NCI-H1417 treated with DMSO at 0.1 percent for 48 hours (cell line): Measurements from ENCODE around the gene PLCD4.
A peak's percentile ranks its signal among the peaks of the same experiment; 100 is the strongest.

Source experiments
- DNase-seq: peaks from one replicate; lab custom pipeline; 2025; lab: John Stamatoyannopoulos, UW

PLCD4 gene

DNA sequence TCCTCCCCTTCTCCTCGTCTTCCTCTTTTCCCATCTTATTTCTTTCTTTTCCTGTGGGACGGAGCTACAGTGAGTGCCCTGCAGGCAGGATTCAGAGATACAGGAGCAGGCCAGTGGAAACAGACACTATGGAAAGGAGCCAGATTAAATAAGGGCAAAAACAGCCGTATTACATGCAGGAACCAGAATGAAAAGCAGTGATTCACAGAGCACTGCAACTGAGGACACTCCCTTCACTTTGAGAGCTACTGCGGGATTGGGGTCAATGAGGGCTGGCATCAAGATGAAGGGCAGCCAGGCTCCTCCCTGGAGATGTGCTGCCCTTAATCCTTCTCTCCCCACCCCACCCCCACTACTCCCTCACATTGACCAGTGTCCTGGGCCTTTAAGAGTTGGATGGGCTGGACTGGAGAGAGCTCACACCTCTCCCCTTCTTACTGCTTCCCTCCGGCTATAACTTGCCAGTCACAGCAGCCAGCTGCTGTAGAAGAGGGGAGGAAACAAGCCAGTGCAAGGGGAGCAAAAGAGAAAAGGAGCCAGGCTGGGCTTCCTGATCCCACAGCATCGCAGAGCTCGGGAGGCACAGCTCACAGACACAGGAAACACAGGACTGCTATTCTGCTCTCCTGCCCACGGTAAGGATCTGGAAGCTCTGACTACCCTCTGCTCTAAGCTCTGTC is at the start of gene PLCD4:
Gene PLCD4 (plus strand): TSS at position 464 of the 680 bp plus-strand sequence. CDS start 7,841 bp downstream, outside the sequence.
- no peak for DNase-seq

DNA sequence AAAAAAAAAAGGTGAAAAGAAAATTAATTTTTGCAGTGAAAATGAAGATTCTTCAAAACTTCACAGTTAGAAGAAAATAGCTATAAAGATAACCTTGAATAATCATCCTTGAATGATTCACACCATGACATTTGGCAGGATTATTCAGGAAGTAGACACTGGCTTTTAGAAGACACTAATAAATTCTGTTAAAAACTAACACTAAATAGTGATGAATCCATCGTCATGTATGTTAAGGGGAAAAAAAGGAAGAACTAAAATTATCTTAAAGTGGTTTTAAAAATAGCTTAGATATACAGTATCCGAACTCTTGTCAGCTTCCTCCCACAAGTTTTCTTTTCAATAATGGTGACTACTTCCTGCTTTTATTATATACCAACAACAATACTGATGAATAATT is 49.8 kb upstream of the PLCD4 start:
- DNase-seq: no peak

DNA sequence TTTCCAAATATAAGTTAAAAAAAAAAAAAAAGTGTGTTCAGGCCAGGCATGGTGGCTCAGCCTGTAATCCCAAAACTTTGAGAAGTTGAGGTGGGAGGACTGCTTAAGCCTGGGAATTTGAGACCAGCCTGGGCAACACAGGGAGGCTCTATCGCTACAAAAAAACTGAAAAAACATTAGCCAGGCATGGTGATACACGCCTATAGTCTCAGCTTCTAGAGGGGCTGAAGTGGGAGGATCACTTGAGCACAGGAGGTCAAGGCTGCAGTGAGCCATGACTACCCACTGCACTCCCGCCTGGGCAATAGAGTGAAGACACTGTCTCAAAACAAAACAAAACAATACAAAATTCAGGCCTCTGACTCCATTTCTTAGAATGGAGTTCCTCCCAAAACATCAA is 48.7 kb upstream of the PLCD4 start:
- DNase-seq: no peak

DNA sequence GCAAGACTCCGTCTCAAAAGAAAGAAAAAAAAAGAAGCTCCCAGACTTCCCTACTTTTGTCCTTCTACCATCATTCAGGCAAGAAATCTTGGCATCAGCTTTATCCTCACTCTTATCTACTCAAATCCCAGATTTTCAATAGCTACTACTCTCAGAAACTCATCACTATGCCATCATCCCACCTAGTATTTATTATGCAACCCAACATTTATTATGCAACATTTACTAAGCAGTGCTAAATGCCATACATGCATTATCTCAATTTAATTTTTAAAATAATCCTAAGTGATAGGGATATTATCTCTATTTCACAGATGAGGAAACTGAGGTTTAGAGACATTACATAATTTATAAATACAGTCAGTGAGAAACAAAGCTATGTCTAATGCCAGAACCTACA is 43.6 kb upstream of the PLCD4 start:
- DNase-seq: no peak

DNA sequence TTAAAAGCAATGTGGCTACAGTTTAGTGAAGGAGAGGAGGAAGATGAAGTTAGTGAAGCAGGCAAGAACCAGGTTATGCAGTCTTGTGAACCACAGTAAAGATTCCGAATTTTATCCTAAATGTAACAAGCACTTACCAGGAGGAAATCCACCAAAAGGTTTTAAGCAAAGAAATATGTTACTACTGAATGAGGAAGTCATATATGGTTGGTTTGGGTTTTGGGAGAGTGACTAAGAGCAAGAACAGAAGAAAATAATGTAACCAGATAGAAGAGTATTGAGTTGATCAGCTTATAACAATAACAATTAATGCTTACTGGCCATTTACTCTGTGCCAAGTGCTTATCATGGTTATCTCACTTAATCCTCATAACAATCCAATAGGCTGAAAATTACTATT is 41.4 kb upstream of the PLCD4 start:
- DNase-seq: no peak

DNA sequence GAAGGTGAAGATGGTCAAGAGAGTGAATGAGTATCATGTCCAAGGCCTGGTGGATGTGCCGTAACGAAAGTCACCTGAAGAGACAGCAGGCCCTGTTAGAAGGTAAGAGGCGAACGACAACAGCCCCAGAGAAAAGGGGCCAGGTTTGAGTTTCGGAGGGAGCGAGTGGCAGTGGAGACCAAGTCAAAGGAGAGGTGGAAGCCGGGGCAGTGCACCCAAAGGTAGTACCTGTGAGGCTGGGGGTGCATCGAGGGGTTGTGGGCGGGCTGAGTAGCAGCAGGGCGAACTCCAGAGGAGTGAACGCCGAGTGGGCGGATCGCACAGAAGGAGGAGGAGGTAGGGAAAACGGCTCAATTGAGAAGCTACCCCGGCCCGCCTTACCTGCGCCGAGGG is 39.9 kb upstream of the PLCD4 start:
- no peak for DNase-seq

DNA sequence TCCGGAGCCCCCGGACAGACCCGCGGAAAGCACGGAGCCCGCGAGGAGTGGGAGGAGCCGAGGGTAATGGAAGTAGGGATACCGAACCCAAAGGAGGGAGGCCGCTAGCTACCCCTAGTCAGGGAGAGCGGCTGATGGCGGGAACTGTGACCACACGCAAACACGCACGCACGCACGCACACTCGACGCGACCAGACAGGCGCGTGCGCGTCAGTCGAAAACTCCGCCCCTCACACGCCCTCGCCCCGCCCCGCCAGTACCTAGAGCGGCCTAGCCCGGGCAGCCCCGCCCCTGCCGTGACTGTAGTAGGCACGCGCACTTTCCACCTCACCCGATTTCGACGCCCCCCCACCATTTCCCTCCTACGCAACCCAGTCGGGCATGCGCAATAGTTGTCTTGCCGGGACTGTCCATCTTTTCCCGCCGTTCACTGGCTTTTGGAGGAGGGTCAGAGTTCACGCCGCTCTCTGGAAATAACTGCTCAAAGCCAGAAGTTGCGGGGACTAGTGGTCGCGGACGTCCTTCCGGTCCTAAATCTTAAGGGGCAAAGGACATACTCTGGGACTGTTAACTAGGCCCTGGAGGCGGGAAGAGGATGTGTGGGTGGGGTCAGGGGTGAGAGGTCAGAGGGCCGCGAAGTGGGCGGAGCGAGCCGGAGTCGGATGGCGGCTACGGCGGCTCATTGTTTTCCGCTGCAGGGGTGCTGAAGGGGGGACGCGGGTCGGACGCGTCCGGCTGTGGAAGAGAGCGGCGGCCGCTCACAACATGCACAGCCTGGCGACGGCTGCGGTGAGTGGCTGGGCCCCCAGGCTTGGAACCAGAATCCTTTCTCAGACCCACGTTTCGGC is 39.3 kb upstream of the PLCD4 start, which contains the start of the genes CNOT9 and USP37:
Gene CNOT9 (plus strand): TSS at position 650 of the 848 bp plus-strand sequence. CDS start 116 bp downstream, at position 766.
Gene USP37 (minus strand): TSS at position 162 of the 848 bp plus-strand sequence. CDS start 9,698 bp downstream, outside the sequence.
- peak; percentile 98 for DNase-seq

DNA sequence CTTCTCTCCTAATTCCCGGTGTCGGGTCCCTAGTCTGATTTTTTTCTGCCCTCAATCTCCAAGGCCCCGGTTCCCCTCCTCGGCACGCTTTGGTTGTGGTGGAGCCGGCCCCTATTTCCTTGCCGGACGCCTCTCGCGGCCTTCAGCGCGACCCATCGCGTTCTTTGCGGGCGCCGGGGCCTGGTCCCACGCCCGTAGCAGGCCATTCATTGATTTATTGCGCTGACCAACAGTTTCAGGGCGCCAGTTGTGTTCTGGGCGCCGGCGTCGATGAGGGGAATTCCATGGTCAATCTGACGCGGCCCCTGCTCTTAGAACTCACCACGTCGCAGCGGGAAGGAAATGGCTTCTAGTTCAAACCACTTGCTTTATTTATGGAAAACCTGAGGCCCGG is 38.7 kb upstream of the PLCD4 start:
- no peak for DNase-seq

DNA sequence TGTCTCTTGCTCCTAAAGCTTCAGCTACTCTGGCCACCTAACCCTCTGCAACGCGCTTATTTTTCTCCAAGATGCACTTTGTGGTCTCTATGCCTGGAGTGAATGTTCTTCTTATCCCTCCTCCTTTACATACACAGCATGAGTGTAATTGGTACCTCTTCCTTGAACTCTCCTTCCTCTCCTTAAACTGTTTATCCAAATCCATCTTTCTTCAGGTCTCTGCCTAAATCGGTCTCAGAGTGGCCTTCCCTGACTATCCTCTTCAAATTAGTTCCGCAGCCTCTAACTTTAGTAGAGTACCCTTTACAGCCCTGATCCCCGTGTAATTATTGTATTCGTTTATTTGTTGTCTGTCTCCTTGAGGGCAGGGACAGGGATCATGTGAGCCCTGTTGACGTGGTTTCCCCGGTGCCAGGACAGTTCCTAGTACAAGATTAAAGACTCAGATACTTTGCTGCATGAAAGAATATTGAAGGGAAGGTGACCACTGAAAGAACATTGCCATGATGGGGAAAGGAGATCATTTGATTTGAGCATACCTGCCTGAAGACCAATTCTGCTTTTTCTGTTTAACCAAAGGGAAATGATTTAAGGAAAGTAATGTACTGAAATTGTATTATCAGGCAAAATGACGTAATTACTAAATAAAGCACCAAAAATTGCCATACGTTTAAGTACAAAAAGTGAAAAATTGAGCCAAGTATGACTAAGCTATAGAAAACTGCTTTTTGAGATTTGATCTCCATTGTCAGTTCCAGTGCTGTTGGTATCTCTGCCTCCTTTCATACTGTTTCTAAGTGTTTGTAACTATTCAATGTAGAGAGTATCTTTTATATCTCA is 37.8 kb upstream of the PLCD4 start:
- DNase-seq: no peak

DNA sequence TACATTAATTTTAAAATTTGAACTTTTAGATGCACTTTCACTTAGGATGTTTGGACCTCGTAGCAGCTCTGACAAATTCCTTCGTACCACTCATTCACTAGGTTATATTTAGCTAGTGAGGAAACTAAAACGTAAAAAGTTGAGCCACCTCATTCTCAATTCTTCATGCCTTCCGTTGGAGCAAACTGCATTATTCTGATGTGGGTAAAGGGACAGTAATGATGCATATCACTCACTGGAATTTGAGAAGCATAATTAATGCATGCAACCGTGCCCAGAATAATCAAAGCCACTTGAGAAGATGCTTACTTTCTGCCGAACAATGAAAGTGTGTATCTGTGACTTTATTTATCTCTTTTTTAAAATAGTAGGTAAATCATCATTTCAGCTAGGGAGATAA is 36.8 kb upstream of the PLCD4 start:
- DNase-seq: no peak

DNA sequence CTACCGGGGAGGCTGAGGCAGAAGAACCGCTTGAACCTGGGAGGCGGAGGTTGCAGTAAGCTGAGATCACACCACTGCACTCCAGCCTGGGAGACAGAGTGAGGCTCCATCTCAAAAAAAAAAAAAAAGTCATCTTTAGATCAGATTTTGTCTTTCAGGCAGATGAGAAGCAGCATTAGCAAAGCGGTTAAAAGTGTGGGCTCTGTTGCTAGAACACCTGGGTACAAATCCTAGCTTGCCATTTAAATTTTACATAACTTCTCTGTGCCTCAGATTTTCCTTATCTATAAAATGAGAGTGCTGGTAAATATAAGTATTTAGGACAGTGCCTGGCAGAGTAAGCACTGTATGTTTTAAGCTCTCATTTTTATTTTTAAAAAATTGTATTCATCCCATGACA is 30.8 kb upstream of the PLCD4 start:
- DNase-seq: no peak

DNA sequence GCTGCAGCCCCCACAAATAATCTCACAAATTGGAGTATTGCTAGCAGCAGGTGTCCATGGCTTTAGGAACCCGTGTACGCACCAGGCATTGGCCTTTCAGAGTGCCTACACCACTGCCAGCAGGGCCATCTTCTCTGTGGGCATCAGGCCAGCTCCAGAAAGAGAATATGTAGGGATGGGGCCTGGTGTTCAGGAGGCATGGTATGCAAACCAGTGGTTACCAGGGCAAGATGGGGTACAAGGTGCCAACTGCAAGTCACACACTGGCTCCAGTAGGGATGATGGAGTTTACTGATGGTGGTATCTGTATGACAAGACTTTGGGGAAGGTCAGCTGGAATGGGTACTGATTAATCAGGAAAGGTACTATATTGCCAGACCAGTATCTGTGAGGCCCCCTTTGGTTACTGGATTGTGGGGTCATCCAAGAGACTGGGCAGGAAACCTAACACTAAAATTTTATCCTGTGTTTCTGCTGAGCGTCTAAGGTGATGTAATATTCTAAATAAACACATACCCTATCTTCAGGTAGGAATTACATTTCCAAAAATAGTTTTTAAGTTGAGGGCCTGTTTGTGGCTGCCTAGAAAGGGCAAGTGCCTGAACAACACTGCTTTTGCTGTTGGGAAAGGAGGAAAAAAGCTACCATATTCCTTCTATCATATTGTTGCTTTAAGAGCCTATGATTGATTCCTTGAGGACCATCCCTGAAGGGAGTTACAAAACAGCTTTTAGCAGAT is 30.0 kb upstream of the PLCD4 start:
- no peak for DNase-seq

DNA sequence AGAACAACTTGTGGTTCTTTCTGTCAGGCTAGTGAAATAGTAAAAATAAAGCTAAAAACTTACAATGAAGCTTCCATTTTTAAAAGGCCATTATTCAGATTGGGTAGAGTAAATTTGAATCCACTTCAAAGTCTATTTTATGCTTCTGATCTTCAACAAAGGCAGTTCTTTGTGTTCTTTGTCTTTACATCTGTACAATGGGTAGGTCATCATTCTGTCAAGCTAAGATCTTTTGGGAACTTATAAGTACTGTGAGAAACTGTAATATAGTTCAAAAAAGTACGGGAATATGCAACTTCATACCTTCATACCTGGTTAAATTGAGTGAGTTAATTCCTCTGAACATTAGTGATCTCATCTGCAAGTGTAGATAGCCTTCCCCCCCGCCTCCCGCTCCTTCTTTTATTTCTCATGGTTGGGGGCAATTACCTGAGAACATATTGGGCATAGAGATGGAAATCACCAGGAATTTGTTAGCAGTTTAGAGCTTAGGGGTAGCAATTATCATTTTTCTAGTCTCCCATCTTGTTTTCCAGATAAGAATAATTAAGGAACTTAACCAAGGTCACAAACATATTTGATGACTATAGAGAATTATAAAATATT is 29.3 kb upstream of the PLCD4 start:
- no peak for DNase-seq

DNA sequence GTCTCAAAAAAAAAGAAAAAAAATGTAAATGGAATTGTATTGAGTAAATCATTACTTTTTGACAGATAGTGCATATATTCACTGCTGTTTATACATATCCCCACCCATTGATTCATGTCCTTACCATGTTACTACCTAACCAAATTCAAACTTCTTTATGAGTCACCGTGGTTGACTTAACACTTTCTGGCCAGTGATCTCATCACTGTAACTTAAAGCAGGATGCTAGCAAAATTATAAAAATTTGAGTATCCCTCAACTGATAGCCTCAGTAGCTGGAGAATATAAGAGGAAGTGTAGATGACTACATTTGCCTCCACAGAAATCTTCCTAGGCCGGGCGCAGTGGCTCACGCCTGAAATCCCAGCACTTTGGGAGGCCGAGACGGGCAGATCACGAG is 25.6 kb upstream of the PLCD4 start:
- no peak for DNase-seq

DNA sequence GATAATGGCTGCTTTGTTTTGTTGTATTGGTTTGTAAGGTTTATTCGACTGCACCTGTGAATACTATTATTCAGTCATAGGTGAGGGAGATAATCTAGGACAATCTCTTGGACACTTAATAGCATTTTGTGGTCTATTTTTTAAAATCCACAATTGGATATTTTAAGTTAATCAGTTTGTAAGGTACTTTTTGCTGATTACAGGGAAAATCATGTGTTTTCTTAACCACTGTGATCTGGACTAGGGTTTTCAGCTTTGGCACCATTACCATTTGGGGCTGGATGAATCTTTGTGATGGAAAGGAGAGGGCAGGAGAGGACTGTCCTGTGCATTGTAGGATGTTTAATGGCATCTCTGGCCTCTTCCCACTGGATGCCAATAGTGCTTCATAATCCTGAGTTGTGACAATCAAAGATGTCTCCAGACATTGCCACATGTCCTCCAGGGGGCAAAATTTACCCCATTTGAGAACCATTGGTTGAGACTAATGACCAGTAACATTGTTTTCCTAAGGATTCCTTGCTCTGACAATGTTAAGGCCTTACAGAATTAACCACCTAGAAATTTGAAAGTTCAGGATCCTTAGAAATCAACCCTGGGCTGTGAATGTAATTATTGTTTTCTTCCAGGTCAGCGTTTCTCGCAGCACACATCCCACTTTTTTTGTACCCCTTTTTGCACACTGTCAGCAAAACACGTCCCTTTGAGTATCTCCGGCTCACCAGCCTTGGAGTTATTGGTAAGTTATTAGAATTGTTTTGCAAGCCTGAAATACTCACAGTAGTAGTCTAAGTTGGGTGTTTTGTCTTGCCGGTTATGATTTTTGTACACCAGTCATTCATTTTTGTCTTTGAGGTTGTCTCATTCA is 23.5 kb upstream of the PLCD4 start:
- no peak for DNase-seq

DNA sequence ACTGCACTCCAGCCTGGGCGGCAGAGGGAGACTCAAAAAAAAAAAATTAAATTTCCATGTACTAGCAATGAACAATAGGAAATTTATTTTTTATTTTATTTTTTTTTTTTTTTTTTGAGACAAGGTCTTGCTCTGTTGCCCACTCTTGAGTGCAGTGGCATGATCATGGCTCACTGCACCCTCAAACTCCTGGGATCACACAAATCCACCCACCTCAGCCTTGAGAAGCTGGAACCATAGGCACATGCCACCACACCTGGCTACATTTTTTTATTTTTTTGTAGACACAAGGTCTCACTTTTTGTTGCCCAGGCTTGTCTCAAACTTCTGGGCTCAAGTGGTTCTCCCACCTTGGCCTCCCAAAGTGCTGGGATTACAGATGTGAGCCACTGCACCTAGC is 22.2 kb upstream of the PLCD4 start:
- no peak for DNase-seq

DNA sequence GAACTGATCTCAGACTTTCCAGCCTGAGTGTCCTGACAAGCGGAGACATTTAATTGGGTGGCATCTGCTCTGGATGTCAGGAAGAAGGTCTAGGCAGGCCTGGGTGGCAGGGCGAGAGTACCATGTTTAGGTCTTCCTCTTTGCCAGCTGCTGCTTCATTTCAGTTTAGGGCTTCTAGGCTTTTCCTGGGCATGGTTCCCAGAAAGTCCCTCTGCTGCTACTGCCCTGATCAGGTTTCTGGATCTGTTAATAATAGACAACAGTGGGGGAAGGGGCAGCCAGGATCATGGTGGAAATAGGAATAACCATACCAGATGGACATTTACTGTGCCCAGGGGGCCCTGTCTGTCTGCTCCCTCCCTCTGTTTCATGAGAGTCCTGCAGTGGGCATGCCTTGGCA is 2.3 kb upstream of the PLCD4 start:
- no peak for DNase-seq

DNA sequence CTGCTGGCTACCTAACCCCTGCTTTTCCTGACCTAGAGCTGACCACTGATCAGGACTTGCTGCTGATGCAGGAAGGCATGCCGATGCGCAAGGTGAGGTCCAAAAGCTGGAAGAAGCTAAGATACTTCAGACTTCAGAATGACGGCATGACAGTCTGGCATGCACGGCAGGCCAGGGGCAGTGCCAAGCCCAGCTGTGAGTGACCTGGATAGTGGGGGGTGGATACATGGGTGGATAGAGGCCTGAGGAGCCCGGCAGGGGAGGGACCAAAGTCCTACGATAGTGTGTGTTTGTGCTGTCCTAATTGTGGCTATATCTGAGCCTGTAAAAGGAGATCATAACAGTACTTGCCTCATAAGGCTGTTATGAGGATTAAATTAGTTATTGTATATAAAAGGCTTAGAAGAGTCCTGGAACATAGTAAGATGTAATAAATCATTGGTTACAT is 8.2 kb downstream of the PLCD4 start:
- DNase-seq: no peak

DNA sequence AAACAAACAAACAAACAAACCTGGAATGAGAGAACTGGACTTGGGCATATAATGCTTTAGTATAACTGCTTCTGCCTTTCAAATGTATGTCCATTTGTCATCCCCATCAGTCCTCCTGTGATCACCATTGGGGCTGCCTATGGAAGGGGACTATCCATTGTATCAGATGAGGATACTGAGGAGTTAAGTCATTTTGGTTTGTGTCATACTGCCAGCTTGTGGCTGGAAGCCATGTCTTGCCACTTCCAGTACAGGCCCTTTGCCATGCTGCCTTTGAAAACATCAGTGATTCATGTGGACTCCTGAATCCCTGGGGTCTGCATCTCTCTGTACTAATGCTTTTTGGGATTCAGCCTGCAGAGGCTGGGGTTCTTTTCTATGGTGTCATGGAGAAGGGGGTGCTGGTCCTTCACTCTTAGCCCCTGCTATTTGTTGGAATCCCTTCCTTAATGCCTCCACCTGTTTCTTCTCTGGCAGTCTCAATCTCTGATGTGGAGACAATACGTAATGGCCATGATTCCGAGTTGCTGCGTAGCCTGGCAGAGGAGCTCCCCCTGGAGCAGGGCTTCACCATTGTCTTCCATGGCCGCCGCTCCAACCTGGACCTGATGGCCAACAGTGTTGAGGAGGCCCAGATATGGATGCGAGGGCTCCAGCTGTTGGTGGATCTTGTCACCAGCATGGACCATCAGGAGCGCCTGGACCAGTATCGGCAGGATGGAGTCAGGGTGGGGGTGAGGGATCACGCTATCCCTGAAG is 10.6 kb downstream of the PLCD4 start:
- no peak for DNase-seq
